ENCODE data around the gene FNDC5.

The FNDC5 gene

GRCh38 chr1:32893198-32894018 lies 22.7 kb upstream of the FNDC5 start:
- no peak for DNase-seq (ENCODE audit: low spot score)
- TF ChIP-seq, protein P1, sequence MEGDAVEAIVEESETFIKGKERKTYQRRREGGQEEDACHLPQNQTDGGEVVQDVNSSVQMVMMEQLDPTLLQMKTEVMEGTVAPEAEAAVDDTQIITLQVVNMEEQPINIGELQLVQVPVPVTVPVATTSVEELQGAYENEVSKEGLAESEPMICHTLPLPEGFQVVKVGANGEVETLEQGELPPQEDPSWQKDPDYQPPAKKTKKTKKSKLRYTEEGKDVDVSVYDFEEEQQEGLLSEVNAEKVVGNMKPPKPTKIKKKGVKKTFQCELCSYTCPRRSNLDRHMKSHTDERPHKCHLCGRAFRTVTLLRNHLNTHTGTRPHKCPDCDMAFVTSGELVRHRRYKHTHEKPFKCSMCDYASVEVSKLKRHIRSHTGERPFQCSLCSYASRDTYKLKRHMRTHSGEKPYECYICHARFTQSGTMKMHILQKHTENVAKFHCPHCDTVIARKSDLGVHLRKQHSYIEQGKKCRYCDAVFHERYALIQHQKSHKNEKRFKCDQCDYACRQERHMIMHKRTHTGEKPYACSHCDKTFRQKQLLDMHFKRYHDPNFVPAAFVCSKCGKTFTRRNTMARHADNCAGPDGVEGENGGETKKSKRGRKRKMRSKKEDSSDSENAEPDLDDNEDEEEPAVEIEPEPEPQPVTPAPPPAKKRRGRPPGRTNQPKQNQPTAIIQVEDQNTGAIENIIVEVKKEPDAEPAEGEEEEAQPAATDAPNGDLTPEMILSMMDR (IDR thresholded peaks at IDR 0.05; ENCODE audit: extremely low read depth, insufficient read depth, missing control alignments) = no peak
- in situ Hi-C loops (cut with MboI; ENCODE audit: low pct_unique_long_range_greater_than_20kb, low sequenced_read_pairs, unreplicated experiment) = no loop called here

- in situ Hi-C loops (cut with MboI; ENCODE audit: low pct_unique_long_range_greater_than_20kb, low sequenced_read_pairs, unreplicated experiment) = no loop called here
- TF ChIP-seq, protein P1 (IDR thresholded peaks at IDR 0.05; ENCODE audit: extremely low read depth, insufficient read depth, missing control alignments) = peak; percentile 82
- peak; percentile 81 for DNase-seq (ENCODE audit: low spot score)
These were observed 21.9 kb upstream of the FNDC5 start for GRCh38 chr1:32892368-32893197.

GRCh38 chr1:32891630-32892029 lies 20.9 kb upstream of the FNDC5 start:
- DNase-seq (ENCODE audit: low spot score) = no peak
- in situ Hi-C loops (cut with MboI; ENCODE audit: low pct_unique_long_range_greater_than_20kb, low sequenced_read_pairs, unreplicated experiment) = no loop called here

GRCh38 chr1:32891241-32891570 lies 20.5 kb upstream of the FNDC5 start:
- TF ChIP-seq, protein P1 (IDR thresholded peaks at IDR 0.05; ENCODE audit: extremely low read depth, insufficient read depth, missing control alignments) = no peak
- in situ Hi-C loops (cut with MboI; ENCODE audit: low pct_unique_long_range_greater_than_20kb, low sequenced_read_pairs, unreplicated experiment) = no loop called here
- no peak for DNase-seq (ENCODE audit: low spot score)

More at GRCh38 chr1:32891630-32892029, 20.9 kb upstream of the FNDC5 start:
- TF ChIP-seq, protein P1 (IDR thresholded peaks at IDR 0.05; ENCODE audit: extremely low read depth, insufficient read depth, missing control alignments) = no peak

DNA sequence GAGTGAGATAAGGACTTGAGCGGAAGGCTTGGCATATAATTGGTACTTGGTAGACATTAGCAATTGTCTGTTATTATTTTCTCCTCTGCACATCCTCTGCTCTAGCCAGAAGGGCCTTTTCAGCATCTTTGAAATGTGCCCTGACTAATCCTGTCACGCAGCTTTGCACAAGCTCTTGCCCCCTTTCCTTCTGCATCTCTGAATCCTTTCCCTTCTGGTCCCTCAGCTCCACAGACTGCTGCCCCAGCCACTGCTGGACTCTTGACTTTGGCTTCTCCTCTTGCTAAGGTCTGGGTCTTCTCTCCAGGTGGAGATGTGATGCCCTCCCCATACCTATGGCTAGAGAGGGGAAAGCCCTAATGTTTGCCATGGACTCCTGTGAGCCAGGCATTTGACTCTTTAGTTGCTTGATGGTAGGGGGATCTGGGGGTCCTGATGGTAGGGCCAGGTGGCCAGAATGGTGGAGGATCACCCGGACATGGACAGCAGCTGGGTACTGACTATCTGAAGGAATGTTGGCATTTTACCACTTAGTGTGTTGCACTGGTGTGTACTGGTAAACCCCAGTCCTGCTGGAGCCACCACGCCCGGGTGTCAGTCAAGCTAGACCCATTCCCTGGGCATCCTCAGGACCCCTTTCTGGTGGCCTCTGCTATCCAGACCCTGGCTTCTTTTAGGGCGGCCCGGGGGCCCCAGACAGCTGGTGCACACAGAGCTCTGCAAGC lies 20.0 kb upstream of the FNDC5 start:
- in situ Hi-C loops (cut with MboI; ENCODE audit: low pct_unique_long_range_greater_than_20kb, low sequenced_read_pairs, unreplicated experiment) = no loop called here

More for the DNA sequence above, 20.0 kb upstream of the FNDC5 start:
- TF ChIP-seq, protein P1 (IDR thresholded peaks at IDR 0.05; ENCODE audit: extremely low read depth, insufficient read depth, missing control alignments) = no peak
- no peak for DNase-seq (ENCODE audit: low spot score)

All from GM13977 (cell line).